ENCODE measurements around the gene PNMA3. TPM values are rescaled to one million over a fixed set of nuclear protein-coding genes. Genes with fewer than 3 reads are reported as not detected.
A peak's percentile ranks its signal among the peaks of the same experiment; 100 is the strongest.
"Not testable (repeated sequence)": the region's sequence is repeated elsewhere in the genome, so short reads cannot be mapped to it uniquely, and the experiment has no call there.

Gene PNMA3, protein sequence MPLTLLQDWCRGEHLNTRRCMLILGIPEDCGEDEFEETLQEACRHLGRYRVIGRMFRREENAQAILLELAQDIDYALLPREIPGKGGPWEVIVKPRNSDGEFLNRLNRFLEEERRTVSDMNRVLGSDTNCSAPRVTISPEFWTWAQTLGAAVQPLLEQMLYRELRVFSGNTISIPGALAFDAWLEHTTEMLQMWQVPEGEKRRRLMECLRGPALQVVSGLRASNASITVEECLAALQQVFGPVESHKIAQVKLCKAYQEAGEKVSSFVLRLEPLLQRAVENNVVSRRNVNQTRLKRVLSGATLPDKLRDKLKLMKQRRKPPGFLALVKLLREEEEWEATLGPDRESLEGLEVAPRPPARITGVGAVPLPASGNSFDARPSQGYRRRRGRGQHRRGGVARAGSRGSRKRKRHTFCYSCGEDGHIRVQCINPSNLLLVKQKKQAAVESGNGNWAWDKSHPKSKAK
- total RNA-seq (2013) = 0.33 TPM
- polyA plus RNA-seq = under 1 TPM in 1 of 3 donors, not detected in 2; 0.79 TPM
- 0.42 TPM in 1 of 2 replicates, not detected in the other for polyA minus RNA-seq
- 0 to 0.91 (median 0.28) reads per million in 11 experiments for total RNA-seq

DNA sequence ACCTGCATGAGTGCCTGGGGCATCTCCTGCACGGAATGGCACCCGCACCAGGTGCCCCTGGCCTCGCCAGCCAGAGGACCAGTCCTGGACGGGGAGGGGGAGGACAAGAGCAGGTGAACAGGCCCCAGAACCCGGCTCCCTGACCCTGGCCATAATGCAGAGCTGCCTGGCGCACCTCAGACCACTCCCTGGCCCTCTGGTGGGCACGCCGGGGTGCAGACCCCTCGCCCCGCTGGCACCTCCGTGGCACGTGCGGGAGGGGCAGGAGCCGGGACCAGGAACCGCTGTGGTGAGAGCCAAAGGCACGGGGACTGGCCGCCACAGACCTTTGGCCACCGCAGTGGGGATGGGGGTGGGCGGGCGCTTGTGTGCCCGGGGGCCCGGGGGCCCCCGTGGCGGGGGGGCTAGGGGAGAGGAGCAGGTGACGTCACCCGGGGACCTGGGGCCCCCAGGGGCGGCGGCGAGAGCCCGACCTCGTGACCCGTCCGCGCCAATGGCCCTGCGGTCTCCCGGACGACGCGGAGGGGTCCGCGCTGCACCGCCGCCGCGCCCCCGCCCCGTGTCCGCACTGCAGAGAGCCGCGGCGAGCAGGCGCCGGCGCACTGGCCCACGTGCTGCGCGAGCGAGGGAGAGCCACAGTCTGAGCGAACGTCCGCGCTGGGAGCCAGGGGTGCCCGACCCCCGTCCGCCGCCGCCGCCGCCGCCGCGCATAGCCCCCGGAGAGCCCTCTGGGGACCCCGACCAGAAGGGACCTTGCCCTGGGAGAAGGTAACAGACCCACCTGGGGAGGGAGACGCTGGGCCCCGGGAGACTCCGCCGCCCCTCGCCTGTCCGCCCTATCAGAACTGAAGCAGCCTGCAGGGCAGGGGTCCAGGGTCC lies at the start of gene PNMA3:
PNMA3 (plus strand) TSS at position 600 of the 879 bp plus-strand sequence. CDS start 586 bp downstream, outside the sequence.
- no peak for DNase-seq
- no peak within 1 kb of the TSS for H3K4me3 ChIP-seq (replicated peaks in 1 of 3; ENCODE audit: low read depth in 2 of 3, low read length in 3 of 3)
- no peak within 1 kb of the TSS for H3K27ac Mint-ChIP-seq
- no peaks in the 10 kb centered on the region for H3K4me1 Mint-ChIP-seq
- H3K27ac ChIP-seq (ENCODE audit: low read depth in 1 of 2, low read length in 2 of 2) = no peak within 1 kb of the TSS
- H3K9me3 Mint-ChIP-seq = peaks cover 0 to 12% (median 0%) of the 10 kb centered on the region in 7 donors
- H2AFZ ChIP-seq (ENCODE audit: insufficient read depth, low read depth, low read length, poor library complexity, severe bottlenecking) = no peak within 1 kb of the TSS
- H3K79me2 ChIP-seq (ENCODE audit: insufficient read depth, low read length) = no peaks in the 10 kb centered on the region
- no peak within 1 kb of the TSS for H3K4me2 ChIP-seq (replicated peaks; ENCODE audit: extremely low read depth, low read length, poor library complexity, severe bottlenecking)
- H3K4me3 Mint-ChIP-seq = peak within 1 kb of the TSS in 1 of 2 donors; percentile 64
- no peaks in the 10 kb centered on the region for H3K36me3 Mint-ChIP-seq
- H3K9me3 ChIP-seq (replicated peaks in 1 of 2; ENCODE audit: control insufficient read depth in 1 of 2, insufficient read depth in 1 of 2, low read length in 2 of 2) = no peaks in the 10 kb centered on the region
- TF ChIP-seq, protein P1, sequence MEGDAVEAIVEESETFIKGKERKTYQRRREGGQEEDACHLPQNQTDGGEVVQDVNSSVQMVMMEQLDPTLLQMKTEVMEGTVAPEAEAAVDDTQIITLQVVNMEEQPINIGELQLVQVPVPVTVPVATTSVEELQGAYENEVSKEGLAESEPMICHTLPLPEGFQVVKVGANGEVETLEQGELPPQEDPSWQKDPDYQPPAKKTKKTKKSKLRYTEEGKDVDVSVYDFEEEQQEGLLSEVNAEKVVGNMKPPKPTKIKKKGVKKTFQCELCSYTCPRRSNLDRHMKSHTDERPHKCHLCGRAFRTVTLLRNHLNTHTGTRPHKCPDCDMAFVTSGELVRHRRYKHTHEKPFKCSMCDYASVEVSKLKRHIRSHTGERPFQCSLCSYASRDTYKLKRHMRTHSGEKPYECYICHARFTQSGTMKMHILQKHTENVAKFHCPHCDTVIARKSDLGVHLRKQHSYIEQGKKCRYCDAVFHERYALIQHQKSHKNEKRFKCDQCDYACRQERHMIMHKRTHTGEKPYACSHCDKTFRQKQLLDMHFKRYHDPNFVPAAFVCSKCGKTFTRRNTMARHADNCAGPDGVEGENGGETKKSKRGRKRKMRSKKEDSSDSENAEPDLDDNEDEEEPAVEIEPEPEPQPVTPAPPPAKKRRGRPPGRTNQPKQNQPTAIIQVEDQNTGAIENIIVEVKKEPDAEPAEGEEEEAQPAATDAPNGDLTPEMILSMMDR (IDR thresholded peaks at IDR 0.05) = no peak
- H3K27me3 Mint-ChIP-seq (ENCODE audit: low read depth in 3 of 3) = peaks cover 3 to 24% (median 15%) of the 10 kb centered on the region in 3 donors
- no peaks in the 10 kb centered on the region for H3K36me3 ChIP-seq (replicated peaks in 1 of 2; ENCODE audit: control insufficient read depth in 1 of 2, insufficient read depth in 2 of 2, low read length in 2 of 2)
- H3K27me3 ChIP-seq (ENCODE audit: control insufficient read depth in 2 of 2, insufficient read depth in 2 of 2, low read length in 2 of 2) = peaks cover 0 to 19% of the 10 kb centered on the region in 2 donors
- WGBS (ENCODE audit: insufficient coverage) = 11% methylated on average over 47 of the region's 80 CpGs
- H3K9ac ChIP-seq (ENCODE audit: insufficient read depth, low read length, poor library complexity, severe bottlenecking) = no peak within 1 kb of the TSS
- H4K20me1 ChIP-seq (ENCODE audit: insufficient read depth, low read length) = no peaks in the 10 kb centered on the region
- intact Hi-C loops (cut with micrococcal nuclease) = no loop called here
- H3K4me1 ChIP-seq (ENCODE audit: control insufficient read depth in 1 of 2, insufficient read depth in 2 of 2, low read length in 2 of 2) = no peaks in the 10 kb centered on the region

DNA sequence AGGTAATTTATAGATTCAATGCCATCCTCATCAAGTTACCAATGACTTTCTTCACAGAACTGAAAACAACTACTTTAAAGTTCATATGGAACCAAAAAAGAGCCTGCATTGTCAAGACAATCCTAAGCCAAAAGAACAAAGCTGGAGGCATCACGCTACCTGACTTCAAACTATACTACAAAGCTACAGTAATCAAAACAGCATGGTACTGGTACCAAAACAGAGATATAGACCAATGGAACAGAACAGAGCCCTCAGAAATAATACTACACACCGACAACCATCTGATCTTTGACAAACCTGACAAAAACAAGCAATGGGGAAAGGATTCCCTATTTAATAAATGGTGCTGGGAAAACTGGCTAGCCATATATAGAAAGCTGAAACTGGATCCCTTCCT lies 39.1 kb upstream of the PNMA3 start:
- peaks cover 0 to 11% (median 4%) of the 10 kb centered on the region in 7 donors for H3K9me3 Mint-ChIP-seq
- H3K4me3 Mint-ChIP-seq; H3K79me2 ChIP-seq (ENCODE audit: insufficient read depth, low read length); H2AFZ ChIP-seq (ENCODE audit: insufficient read depth, low read depth, low read length, poor library complexity, severe bottlenecking); H3K4me1 ChIP-seq (ENCODE audit: control insufficient read depth in 1 of 2, insufficient read depth in 2 of 2, low read length in 2 of 2); H3K27ac ChIP-seq (ENCODE audit: low read depth in 1 of 2, low read length in 2 of 2); H3K9me3 ChIP-seq (replicated peaks in 1 of 2; ENCODE audit: control insufficient read depth in 1 of 2, insufficient read depth in 1 of 2, low read length in 2 of 2); DNase-seq; H3K36me3 Mint-ChIP-seq; H4K20me1 ChIP-seq (ENCODE audit: insufficient read depth, low read length); H3K4me1 Mint-ChIP-seq; H3K27ac Mint-ChIP-seq; H3K4me2 ChIP-seq (replicated peaks; ENCODE audit: extremely low read depth, low read length, poor library complexity, severe bottlenecking); H3K36me3 ChIP-seq (replicated peaks in 1 of 2; ENCODE audit: control insufficient read depth in 1 of 2, insufficient read depth in 2 of 2, low read length in 2 of 2); intact Hi-C loops (cut with micrococcal nuclease); H3K4me3 ChIP-seq (replicated peaks in 1 of 3; ENCODE audit: low read depth in 2 of 3, low read length in 3 of 3); H3K9ac ChIP-seq (ENCODE audit: insufficient read depth, low read length, poor library complexity, severe bottlenecking): not testable (repeated sequence)
- no CpG with 5 or more reads among the region's 2 CpGs for WGBS (ENCODE audit: insufficient coverage)
- H3K27me3 ChIP-seq (ENCODE audit: control insufficient read depth in 2 of 2, insufficient read depth in 2 of 2, low read length in 2 of 2) = peaks cover 0 to 16% of the 10 kb centered on the region in 2 donors
- peaks cover 0 to 12% (median 5%) of the 10 kb centered on the region in 3 donors for H3K27me3 Mint-ChIP-seq (ENCODE audit: low read depth in 3 of 3)
